Loucy (cell line): Measurements from ENCODE around the gene SURF6.

Source experiments
- CTCF ChIP-seq: fragments of 200-600 bp; sonication (generic); conservative IDR thresholded peaks from 2 replicates; pipeline ENCODE4 v1.5.1; 2014; ENCODE audit warnings: mild to moderate bottlenecking, antibody characterized with exemption, low read length
- EZH2phosphoT487 ChIP-seq: fragments of 200-600 bp; IDR thresholded peaks from 2 replicates; pipeline ENCODE4 v1.6.1; 2018; ENCODE audit warnings: antibody characterized with exemption, mild to moderate bottlenecking, moderate library complexity, borderline replicate concordance

- TF ChIP-seq CTCF (no peak), EZH2phosphoT487 (no peak)
These were observed 13.3 kb downstream of the SURF6 start for GRCh38 chr9:133322701-133323100.
